HepG2 (cell line): ENCODE results near the gene ABHD17B. TPM values are rescaled to one million over a fixed set of nuclear protein-coding genes. Genes with fewer than 3 reads are reported as not detected.
A peak's percentile ranks its signal among the peaks of the same experiment; 100 is the strongest.

Source experiments
- ATAC-seq: fragments of 200-7000 bp; cut with Tn5 transposase; 3 replicates; pipeline ENCODE4 v1.9.1; 2020; ENCODE audit warnings: mild to moderate bottlenecking, moderate library complexity
- BruUV-seq: library from RNA; stranded (reverse); fragments of 400-500 nt; replicated peaks from 2 replicates; lab custom pipeline; 2021; lab: Mats Ljungman, UMichigan
- CTCF ChIA-PET: fragments of 300-600 bp; formaldehyde crosslinking; extraction: SDS; loops from one replicate; lab custom pipeline; 2021; ENCODE audit warnings: low total read pairs, inconsistent platforms, low intra/inter-chr PET ratio; lab: Yijun Ruan, JAX
- POLR2A ChIA-PET: fragments of 350-600 bp; sonication (Branson Sonifier 250); formaldehyde crosslinking; loops from one replicate; lab custom pipeline; 2020; ENCODE audit warnings: antibody characterized with exemption, inconsistent platforms; lab: Yijun Ruan, JAX
- DNase-seq: peaks from one replicate; pipeline ENCODE4 v3.0.0-alpha.2; 2015; ENCODE audit warnings: low spot score
- FAIRE-seq: peaks from 3 replicates; lab custom pipeline; 2011; peaks lifted over from hg19 to GRCh38; lab: Jason Lieb, UNC
- H2AFZ ChIP-seq: one replicate; pipeline ENCODE4 v1.6.1; 2011; ENCODE audit warnings: low read length, inconsistent platforms
- H3K27ac ChIP-seq: fragments of 300-600 bp; 3 replicates; pipeline ENCODE4 v1.8.0; 2011; ENCODE audit warnings: mixed run types, mild to moderate bottlenecking, mixed read lengths, low read length, inconsistent platforms; ENCODE audit not compliant: insufficient read depth; ENCODE audit errors: extremely low read length
- H3K27me3 ChIP-seq, 2 experiments: fragments of 200-600 bp in 1 of 2; 2 replicates in 1 of 2; 3 replicates in 1 of 2; pipeline versions ENCODE4 v1.6.0 to v1.8.0; 2011; ENCODE audit warnings: low read length in 2 of 2, mild to moderate bottlenecking in 2 of 2, moderate library complexity in 2 of 2, inconsistent platforms in 1 of 2; ENCODE audit not compliant: insufficient read depth in 2 of 2, control insufficient read depth in 1 of 2
- H3K36me3 ChIP-seq, 2 experiments: fragments of 200-600 bp in 1 of 2; replicated peaks in 1 of 2; 2 replicates in 1 of 2; 3 replicates in 1 of 2; pipeline versions ENCODE4 v1.5.1 to v1.8.0; 2011; ENCODE audit warnings: low read length in 2 of 2, inconsistent platforms in 1 of 2; ENCODE audit not compliant: insufficient read depth in 2 of 2, control insufficient read depth in 1 of 2
- H3K4me1 ChIP-seq: 2 replicates; pipeline ENCODE4 v1.5.1; 2012; ENCODE audit warnings: low read length, inconsistent platforms; ENCODE audit not compliant: insufficient read depth
- H3K4me2 ChIP-seq: 2 replicates; pipeline ENCODE4 v1.6.0; 2011; ENCODE audit warnings: low read depth, low read length, inconsistent platforms
- H3K4me3 ChIP-seq, 3 experiments: fragments of 200-600 bp in 1 of 3; sonication (generic), shearing (Covaris generic) in 1 of 3; replicated peaks in 1 of 3; 2 replicates each; pipeline ENCODE4 v1.5.1; 2011 to 2016; ENCODE audit warnings: low read length in 3 of 3, inconsistent platforms in 2 of 3, low read depth in 2 of 3, mild to moderate bottlenecking in 2 of 3, control low read depth in 1 of 3, mixed read lengths in 1 of 3; ENCODE audit not compliant: insufficient read depth in 1 of 3
- H3K79me2 ChIP-seq: one replicate; pipeline ENCODE4 v1.6.1; 2011; ENCODE audit warnings: low read length, inconsistent platforms; ENCODE audit not compliant: insufficient read depth
- H3K9ac ChIP-seq: 2 replicates; pipeline ENCODE4 v1.6.0; 2011; ENCODE audit warnings: mild to moderate bottlenecking, low read depth, low read length, inconsistent platforms; ENCODE audit not compliant: insufficient read depth
- H3K9me3 ChIP-seq: 2 replicates; pipeline ENCODE4 v1.5.1; 2012; ENCODE audit warnings: mild to moderate bottlenecking, low read length
- H4K20me1 ChIP-seq: 2 replicates; pipeline ENCODE4 v1.6.0; 2011; ENCODE audit warnings: inconsistent platforms, mild to moderate bottlenecking, low read length, moderate library complexity; ENCODE audit not compliant: insufficient read depth
- KDM2A ChIP-seq: sonication (generic); formaldehyde crosslinking; IDR thresholded peaks from 2 replicates; pipeline ENCODE4 v1.4.0; 2020; ENCODE audit warnings: low read depth, missing genetic modification reagents, borderline replicate concordance
- POLR2AphosphoS5 ChIP-seq: IDR thresholded peaks from 2 replicates; pipeline ENCODE4 v1.6.1; 2012; ENCODE audit warnings: low read depth, low read length
- RFX3 ChIP-seq: IDR thresholded peaks from 2 replicates; pipeline ENCODE4 v1.6.1; 2016; ENCODE audit warnings: missing biosample characterization, missing genetic modification reagents
- ZNF317 ChIP-seq: sonication (generic); formaldehyde crosslinking; IDR thresholded peaks from 2 replicates; pipeline ENCODE4 v1.5.0; 2020; ENCODE audit warnings: mild to moderate bottlenecking, missing genetic modification reagents
- ZNF546 ChIP-seq: sonication (generic); formaldehyde crosslinking; conservative IDR thresholded peaks from 2 replicates; pipeline ENCODE4 v1.8.1; 2023; ENCODE audit warnings: mild to moderate bottlenecking, missing genetic modification reagents
- ZNF75D ChIP-seq: sonication (generic); formaldehyde crosslinking; IDR thresholded peaks from 2 replicates; pipeline ENCODE4 v1.8.1; 2023; ENCODE audit warnings: missing genetic modification reagents, mild to moderate bottlenecking, borderline replicate concordance
- in situ Hi-C: cut with HindIII; loops from 2 replicates; pipeline ENCODE4 v1.10.0; 2017; ENCODE audit warnings: low pct_unique_long_range_greater_than_20kb; ENCODE audit not compliant: extremely low pct_ligation_motif_present
- intact Hi-C: fragments of 100-400 bp; cut with micrococcal nuclease; formaldehyde crosslinking; loops from one replicate; pipeline ENCODE4 v1.10.0; 2022; ENCODE audit not compliant: unreplicated experiment
- polyA plus RNA-seq, 8 experiments: library from polyadenylated mRNA; depleted of rRNA in 3 of 8; stranded (reverse) in 7 of 8; unstranded in 1 of 8; fragments of >200 nt; fragmentation: Illumina TruSeq in 4 of 8; extraction: Trizol in 4 of 8; gene quantifications; 2 replicates each; pipeline versions ENCODE4 v1.2.1 to v1.2.3, GENCODE V29; 2011 to 2016; ENCODE audit warnings: low read depth in 4 of 8, missing spikeins in 1 of 8, mixed read lengths in 1 of 8; ENCODE audit not compliant: insufficient read depth in 1 of 8
- total RNA-seq, 5 experiments: library from RNA; depleted of rRNA; stranded (reverse); fragments of >200 nt; fragmentation: Illumina TruSeq; extraction: Trizol; gene quantifications; 2 replicates each; pipeline ENCODE4 v1.2.3, GENCODE V29; 2016; ENCODE audit warnings: low read depth in 1 of 5
- TF ChIP-seq, protein P1 (sequence below): sonication (generic); formaldehyde crosslinking; IDR thresholded peaks from 2 replicates; pipeline ENCODE4 v1.4.0; 2020; ENCODE audit warnings: missing genetic modification reagents, borderline replicate concordance
- TF ChIP-seq, protein P2 (sequence below): sonication (generic); formaldehyde crosslinking; IDR thresholded peaks from 2 replicates; pipeline ENCODE4 v1.4.0; 2020; ENCODE audit warnings: missing genetic modification reagents
- TF ChIP-seq, protein P3 (sequence below): IDR thresholded peaks from 2 replicates; pipeline ENCODE4 v1.6.1; 2016; ENCODE audit warnings: low read depth, control low read depth
- TF ChIP-seq, protein P4 (sequence below), 2 experiments: sonication (generic) in 1 of 2; formaldehyde crosslinking in 1 of 2; IDR thresholded peaks; 2 replicates each; pipeline versions ENCODE4 v1.4.0 to v1.6.1; 2018 to 2020; ENCODE audit warnings: missing genetic modification reagents in 2 of 2, borderline replicate concordance in 1 of 2, low read depth in 1 of 2, mild to moderate bottlenecking in 1 of 2, missing biosample characterization in 1 of 2

The ABHD17B gene
- total and polyA plus RNA-seq, 2 of the 13 experiments (the other 11 are each of a cell fraction or from before 2014, with no cell fraction given), result 11.3 to 22.0 TPM

DNA sequence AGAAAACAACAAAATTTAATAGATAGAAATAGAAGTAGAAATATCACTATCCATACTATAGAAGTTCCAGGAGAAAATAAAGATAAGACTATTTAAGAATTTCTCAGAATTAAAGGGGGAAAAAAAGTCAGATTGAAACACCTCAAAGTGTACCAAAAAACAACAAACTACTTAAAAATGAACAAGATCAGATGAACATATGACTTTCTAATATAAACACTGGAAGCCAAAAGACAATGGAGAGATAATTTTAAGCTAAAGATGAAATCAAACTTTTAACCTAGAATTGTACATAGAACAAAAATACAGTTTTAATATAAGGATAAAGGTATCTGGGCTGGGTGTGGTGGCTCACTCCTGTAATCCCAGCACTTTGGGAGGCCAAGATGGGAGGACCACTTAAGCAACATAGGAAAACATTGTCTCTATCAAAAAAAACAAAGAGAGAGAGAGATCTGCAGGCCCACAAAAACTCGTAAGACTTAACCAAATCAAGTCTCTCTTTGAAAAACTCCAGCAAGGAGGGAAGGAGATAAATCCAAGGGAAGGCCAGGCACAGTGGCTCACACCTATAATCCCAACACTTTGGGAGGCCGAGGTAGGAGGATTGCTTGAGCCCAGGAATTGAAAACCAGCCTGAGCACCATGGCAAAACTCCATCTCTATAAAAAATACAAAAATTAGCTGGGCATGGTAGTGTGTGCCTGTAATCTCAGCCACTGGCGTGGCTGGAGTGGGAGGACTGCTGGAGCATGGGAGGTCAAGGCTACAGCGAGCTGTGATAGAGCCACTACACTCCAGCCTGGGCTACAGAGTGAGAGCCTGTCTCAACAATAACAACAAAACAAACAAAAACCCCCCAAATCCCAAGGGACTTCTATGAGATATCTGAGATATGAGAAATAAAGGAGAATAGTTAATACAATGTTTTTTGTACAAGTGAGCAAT is 32.4 kb downstream of the ABHD17B start (continued):
- TF ChIP-seq, protein P1, sequence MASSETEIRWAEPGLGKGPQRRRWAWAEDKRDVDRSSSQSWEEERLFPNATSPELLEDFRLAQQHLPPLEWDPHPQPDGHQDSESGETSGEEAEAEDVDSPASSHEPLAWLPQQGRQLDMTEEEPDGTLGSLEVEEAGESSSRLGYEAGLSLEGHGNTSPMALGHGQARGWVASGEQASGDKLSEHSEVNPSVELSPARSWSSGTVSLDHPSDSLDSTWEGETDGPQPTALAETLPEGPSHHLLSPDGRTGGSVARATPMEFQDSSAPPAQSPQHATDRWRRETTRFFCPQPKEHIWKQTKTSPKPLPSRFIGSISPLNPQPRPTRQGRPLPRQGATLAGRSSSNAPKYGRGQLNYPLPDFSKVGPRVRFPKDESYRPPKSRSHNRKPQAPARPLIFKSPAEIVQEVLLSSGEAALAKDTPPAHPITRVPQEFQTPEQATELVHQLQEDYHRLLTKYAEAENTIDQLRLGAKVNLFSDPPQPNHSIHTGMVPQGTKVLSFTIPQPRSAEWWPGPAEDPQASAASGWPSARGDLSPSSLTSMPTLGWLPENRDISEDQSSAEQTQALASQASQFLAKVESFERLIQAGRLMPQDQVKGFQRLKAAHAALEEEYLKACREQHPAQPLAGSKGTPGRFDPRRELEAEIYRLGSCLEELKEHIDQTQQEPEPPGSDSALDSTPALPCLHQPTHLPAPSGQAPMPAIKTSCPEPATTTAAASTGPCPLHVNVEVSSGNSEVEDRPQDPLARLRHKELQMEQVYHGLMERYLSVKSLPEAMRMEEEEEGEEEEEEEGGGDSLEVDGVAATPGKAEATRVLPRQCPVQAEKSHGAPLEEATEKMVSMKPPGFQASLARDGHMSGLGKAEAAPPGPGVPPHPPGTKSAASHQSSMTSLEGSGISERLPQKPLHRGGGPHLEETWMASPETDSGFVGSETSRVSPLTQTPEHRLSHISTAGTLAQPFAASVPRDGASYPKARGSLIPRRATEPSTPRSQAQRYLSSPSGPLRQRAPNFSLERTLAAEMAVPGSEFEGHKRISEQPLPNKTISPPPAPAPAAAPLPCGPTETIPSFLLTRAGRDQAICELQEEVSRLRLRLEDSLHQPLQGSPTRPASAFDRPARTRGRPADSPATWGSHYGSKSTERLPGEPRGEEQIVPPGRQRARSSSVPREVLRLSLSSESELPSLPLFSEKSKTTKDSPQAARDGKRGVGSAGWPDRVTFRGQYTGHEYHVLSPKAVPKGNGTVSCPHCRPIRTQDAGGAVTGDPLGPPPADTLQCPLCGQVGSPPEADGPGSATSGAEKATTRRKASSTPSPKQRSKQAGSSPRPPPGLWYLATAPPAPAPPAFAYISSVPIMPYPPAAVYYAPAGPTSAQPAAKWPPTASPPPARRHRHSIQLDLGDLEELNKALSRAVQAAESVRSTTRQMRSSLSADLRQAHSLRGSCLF (CRISPR knock-in tag), result no peak
- peak; percentile 99 for TF ChIP-seq ZNF317
- TF ChIP-seq ZNF546 (CRISPR knock-in tag), result no peak

DNA sequence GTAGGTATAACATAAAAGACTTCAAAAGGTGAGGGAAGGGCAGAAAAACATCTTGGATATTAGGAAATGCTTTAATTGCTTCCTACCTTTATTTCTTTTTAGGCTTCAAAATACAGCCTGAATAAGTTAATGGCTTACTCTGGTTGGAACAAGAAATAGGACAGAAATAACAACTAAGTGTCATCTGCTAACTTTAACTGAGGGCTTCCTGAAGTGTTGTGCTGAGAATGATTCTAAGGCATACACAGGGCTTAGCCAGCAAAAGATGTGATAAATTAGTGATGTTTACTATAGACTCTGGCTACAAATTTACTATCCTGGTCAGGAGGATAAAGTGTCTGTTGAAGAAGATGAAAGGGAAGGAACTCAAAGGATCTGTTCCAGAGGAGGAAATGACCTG is 34.2 kb downstream of the ABHD17B start:
- H3K79me2 ChIP-seq, result peaks cover 61% of the 10 kb centered on the region
- intact Hi-C loops (no loop called here), in situ Hi-C loops (no loop called here)
- no peak overlapping the region for H2AFZ ChIP-seq
- H3K9ac ChIP-seq, result no peak overlapping the region
- H3K27me3 ChIP-seq, result no peaks in the 10 kb centered on the region
- peaks cover 40% of the 10 kb centered on the region for H3K4me1 ChIP-seq
- peaks cover 15% of the 10 kb centered on the region for H4K20me1 ChIP-seq
- no peak overlapping the region for H3K4me2 ChIP-seq
- ChIA-PET CTCF (no interaction called here), POLR2A (no interaction called here)
- FAIRE-seq (no peak), DNase-seq (no peak), ATAC-seq (no peak)
- BruUV-seq, result no TSS peak
- H3K27ac ChIP-seq, result no peak overlapping the region
- peaks cover 2 to 6% of the 10 kb centered on the region in 2 experiments; a peak in 2 of 5 replicates for H3K36me3 ChIP-seq
- no peak overlapping the region for H3K4me3 ChIP-seq
- H3K9me3 ChIP-seq, result peaks cover 11% of the 10 kb centered on the region; the same call in 1 of the 2 replicates
- TF ChIP-seq, protein P2, sequence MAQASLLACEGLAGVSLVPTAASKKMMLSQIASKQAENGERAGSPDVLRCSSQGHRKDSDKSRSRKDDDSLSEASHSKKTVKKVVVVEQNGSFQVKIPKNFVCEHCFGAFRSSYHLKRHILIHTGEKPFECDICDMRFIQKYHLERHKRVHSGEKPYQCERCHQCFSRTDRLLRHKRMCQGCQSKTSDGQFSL (CRISPR knock-in tag), result no peak
- no peak for TF ChIP-seq KDM2A (CRISPR knock-in tag)
- TF ChIP-seq, protein P3, sequence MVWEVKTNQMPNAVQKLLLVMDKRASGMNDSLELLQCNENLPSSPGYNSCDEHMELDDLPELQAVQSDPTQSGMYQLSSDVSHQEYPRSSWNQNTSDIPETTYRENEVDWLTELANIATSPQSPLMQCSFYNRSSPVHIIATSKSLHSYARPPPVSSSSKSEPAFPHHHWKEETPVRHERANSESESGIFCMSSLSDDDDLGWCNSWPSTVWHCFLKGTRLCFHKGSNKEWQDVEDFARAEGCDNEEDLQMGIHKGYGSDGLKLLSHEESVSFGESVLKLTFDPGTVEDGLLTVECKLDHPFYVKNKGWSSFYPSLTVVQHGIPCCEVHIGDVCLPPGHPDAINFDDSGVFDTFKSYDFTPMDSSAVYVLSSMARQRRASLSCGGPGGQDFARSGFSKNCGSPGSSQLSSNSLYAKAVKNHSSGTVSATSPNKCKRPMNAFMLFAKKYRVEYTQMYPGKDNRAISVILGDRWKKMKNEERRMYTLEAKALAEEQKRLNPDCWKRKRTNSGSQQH (CRISPR knock-in tag), result no peak
- TF ChIP-seq POLR2AphosphoS5, result no peak
- no peak for TF ChIP-seq RFX3 (CRISPR knock-in tag)
- TF ChIP-seq, protein P4, sequence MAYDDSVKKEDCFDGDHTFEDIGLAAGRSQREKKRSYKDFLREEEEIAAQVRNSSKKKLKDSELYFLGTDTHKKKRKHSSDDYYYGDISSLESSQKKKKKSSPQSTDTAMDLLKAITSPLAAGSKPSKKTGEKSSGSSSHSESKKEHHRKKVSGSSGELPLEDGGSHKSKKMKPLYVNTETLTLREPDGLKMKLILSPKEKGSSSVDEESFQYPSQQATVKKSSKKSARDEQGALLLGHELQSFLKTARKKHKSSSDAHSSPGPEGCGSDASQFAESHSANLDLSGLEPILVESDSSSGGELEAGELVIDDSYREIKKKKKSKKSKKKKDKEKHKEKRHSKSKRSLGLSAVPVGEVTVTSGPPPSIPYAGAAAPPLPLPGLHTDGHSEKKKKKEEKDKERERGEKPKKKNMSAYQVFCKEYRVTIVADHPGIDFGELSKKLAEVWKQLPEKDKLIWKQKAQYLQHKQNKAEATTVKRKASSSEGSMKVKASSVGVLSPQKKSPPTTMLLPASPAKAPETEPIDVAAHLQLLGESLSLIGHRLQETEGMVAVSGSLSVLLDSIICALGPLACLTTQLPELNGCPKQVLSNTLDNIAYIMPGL (CRISPR knock-in tag; IDR thresholded peaks at IDR 0.05; ENCODE audit: borderline replicate concordance in 1 of 2, low read depth in 1 of 2), result no peak
- no peak for TF ChIP-seq ZNF75D (CRISPR knock-in tag)
